GM18861 (cell line): ENCODE results near the gene PCDHA7.
"Not testable (repeated sequence)": the region's sequence is repeated elsewhere in the genome, so short reads cannot be mapped to it uniquely, and the experiment has no call there.

Source experiments
- ATAC-seq: cut with Tn5 transposase; IDR thresholded peaks from one replicate; pipeline ENCODE4 v1.9.1; 2021; ENCODE audit not compliant: unreplicated experiment

Gene PCDHA7

DNA sequence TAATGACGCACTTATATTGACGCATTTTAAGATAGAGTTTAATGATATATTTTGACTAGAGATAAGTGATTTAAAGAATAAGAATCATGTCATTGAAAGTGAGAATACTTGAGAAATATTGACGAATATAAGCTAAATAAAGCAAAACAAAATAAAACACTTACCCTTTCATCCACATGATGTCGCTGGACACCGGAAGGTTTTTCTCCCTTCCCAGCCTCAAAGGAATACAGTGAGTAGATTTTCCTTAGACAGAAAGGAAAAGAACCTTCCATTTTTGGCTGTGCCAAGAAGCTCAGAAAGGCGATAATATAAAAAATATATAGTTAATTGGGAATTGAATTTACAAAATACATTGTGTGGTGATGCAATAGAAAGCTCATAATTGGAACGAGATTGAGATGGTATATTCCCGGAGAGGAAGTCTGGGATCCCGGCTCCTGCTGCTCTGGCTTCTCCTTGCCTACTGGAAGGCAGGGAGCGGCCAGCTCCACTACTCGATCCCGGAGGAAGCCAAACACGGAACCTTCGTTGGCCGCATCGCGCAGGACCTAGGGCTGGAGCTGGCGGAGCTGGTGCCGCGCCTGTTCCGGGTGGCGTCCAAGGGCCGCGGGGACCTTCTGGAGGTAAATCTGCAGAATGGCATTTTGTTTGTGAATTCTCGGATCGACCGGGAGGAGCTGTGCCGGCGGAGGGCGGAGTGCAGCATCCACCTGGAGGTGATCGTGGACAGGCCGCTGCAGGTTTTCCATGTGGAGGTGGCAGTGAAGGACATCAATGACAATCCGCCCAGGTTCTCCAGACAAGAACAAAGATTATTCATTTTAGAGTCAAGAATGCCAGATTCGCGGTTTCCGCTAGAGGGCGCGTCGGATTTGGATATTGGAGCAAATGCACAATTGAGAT lies 12.4 kb upstream of the PCDHA7 start, which contains the start of gene PCDHA5:
PCDHA5 (plus strand) TSS at position 239 of the 906 bp plus-strand sequence.
- ATAC-seq: no peak

GRCh38 chr5:140822281-140822629 lies 11.8 kb upstream of the PCDHA7 start:
- no peak for ATAC-seq

- ATAC-seq: not testable (repeated sequence)
Measured at GRCh38 chr5:140822969-140823368, 11.1 kb upstream of the PCDHA7 start.

- ATAC-seq: no peak
Measured at GRCh38 chr5:140823475-140823874, 10.6 kb upstream of the PCDHA7 start.

- ATAC-seq: no peak
Measured at GRCh38 chr5:140827704-140828361, 6.2 kb upstream of the PCDHA7 start, which contains the start of gene PCDHA6. Gene PCDHA6, plus strand, starts transcription at chr5:140827960. Its CDS starts 132 bp downstream, at chr5:140828092.

- ATAC-seq: no peak
Measured at GRCh38 chr5:140828362-140828737, 5.7 kb upstream of the PCDHA7 start.

DNA sequence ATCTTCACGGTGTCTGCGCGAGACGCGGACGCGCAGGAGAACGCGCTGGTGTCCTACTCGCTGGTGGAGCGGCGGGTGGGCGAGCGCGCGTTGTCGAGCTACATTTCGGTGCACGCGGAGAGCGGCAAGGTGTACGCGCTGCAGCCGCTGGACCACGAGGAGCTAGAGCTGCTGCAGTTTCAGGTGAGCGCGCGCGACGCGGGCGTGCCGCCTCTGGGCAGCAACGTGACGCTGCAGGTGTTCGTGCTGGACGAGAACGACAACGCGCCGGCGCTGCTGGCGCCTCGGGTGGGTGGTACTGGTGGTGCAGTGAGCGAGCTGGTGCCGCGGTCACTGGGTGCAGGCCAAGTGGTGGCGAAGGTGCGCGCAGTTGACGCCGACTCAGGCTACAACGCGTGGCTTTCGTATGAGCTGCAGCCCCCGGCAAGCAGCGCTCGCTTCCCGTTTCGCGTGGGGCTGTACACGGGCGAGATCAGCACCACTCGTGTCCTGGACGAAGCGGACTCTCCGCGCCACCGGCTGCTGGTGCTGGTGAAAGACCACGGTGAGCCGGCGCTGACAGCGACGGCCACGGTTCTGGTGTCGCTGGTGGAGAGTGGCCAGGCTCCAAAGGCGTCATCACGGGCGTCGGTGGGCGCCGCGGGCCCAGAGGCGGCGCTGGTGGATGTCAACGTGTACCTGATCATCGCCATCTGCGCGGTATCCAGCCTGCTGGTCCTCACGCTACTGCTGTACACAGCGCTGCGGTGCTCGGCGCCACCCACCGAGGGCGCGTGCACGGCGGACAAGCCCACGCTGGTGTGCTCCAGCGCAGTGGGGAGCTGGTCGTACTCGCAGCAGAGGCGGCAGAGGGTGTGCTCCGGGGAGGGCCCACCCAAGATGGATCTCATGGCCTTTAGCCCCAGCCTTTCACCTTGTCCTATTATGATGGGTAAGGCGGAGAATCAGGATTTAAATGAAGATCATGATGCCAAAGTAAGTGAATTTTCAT lies 4.3 kb upstream of the PCDHA7 start:
- not testable (repeated sequence) for ATAC-seq

DNA sequence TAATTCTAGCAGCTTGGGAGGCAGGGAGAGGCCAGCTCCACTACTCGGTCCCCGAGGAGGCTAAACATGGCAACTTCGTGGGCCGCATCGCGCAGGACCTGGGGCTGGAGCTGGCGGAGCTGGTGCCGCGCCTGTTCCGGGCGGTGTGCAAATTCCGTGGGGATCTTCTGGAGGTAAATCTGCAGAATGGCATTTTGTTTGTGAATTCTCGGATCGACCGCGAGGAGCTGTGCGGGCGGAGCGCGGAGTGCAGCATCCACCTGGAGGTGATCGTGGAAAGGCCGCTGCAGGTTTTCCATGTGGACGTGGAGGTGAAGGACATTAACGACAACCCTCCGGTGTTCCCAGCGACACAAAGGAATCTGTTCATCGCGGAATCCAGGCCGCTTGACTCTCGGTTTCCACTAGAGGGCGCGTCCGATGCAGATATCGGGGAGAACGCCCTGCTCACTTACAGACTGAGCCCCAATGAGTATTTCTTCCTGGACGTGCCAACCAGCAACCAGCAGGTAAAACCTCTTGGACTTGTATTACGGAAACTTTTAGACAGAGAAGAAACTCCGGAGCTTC lies 455 bp downstream of the PCDHA7 start:
- not testable (repeated sequence) for ATAC-seq

DNA sequence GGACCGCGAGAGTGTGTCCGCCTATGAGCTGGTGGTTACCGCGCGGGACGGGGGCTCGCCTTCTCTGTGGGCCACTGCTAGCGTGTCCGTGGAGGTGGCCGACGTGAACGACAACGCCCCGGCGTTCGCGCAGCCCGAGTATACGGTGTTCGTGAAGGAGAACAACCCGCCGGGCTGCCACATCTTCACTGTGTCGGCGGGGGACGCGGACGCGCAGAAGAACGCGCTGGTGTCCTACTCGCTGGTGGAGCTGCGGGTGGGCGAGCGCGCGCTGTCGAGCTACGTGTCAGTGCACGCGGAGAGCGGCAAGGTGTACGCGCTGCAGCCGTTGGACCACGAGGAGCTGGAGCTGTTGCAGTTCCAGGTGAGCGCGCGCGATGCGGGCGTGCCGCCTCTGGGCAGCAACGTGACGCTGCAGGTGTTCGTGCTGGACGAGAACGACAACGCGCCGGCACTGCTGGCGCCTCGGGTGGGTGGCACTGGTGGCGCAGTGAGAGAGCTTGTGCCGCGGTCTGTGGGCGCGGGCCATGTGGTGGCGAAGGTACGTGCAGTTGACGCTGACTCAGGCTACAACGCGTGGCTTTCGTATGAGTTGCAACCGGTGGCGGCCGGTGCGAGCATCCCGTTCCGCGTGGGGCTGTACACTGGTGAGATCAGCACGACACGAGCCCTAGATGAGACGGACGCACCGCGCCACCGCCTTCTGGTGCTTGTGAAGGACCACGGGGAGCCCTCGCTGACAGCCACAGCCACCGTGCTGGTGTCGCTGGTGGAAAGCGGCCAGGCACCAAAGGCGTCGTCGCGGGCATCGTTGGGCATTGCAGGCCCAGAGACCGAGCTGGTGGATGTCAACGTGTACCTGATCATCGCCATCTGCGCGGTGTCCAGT lies 1.8 kb downstream of the PCDHA7 start:
- ATAC-seq: no peak

DNA sequence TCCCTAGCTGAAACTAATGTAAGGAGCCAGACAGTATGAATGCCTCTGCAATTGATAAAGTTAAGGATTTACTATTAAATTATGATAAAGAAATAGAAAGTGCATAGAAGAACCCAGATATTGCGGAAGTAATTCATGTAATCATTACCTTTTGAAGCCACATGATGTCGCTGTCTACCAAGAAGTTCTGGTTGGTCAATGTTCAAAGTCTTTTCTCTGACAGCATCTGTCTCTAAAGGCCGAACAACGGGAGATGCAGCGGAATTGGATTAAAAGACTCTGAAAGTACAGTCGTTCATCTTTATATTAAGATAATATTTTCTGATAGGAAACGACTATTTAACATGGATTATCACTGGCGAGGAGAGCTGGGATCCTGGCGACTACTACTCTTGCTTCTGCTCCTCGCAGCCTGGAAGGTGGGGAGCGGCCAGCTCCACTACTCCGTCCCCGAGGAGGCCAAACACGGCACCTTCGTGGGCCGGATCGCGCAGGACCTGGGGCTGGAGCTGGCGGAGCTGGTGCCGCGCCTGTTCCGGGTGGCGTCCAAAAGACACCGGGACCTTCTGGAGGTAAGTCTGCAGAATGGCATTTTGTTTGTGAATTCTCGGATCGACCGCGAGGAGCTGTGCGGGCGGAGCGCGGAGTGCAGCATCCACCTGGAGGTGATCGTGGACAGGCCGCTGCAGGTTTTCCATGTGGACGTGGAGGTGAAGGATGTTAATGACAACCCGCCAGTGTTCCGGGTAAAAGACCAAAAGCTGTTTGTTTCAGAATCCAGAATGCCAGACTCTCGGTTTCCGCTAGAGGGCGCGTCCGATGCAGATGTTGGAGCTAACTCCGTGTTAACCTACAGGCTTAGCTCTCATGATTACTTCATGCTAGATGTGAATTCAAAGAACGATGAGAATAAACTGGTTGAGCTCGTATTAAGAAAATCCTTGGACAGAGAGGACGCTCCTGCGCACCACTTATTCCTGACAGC lies 7.2 kb downstream of the PCDHA7 start, which contains the start of gene PCDHA8:
PCDHA8 (plus strand) TSS at position 210 of the 985 bp plus-strand sequence; CDS start at position 345, 135 bp downstream.
- no peak for ATAC-seq

- no peak for ATAC-seq
Measured at GRCh38 chr5:140842798-140843733, 9.0 kb downstream of the PCDHA7 start.

- not testable (repeated sequence) for ATAC-seq
Measured at GRCh38 chr5:140848139-140849102, 14.4 kb downstream of the PCDHA7 start, which contains the start of gene PCDHA9. Gene PCDHA9, plus strand, starts transcription at chr5:140848382. Its CDS starts 114 bp downstream, at chr5:140848496.

DNA sequence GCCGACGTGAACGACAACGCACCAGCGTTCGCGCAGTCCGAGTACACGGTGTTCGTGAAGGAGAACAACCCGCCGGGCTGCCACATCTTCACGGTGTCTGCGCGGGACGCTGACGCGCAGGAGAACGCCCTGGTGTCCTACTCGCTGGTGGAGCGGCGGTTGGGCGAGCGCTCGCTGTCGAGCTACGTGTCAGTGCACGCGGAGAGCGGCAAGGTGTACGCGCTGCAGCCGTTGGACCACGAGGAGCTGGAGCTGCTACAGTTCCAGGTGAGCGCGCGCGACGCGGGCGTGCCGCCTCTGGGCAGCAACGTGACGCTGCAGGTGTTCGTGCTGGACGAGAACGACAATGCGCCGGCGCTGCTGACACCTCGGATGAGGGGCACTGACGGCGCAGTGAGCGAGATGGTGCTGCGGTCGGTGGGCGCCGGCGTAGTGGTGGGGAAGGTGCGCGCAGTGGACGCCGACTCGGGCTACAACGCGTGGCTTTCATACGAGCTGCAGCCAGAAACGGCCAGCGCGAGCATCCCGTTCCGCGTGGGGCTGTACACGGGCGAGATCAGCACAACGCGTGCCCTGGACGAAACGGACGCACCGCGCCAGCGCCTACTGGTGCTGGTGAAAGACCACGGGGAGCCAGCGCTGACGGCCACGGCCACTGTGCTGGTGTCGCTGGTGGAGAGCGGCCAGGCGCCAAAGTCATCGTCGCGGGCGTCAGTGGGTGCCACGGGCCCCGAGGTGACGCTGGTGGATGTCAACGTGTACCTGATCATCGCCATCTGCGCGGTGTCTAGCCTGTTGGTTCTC lies 16.0 kb downstream of the PCDHA7 start:
- not testable (repeated sequence) for ATAC-seq

GRCh38 chr5:140855772-140856674 lies 22.0 kb downstream of the PCDHA7 start, which contains the start of gene PCDHA10:
Gene PCDHA10, plus strand, starts transcription at chr5:140855897. Its CDS starts 152 bp downstream, at chr5:140856049.
- ATAC-seq: no peak
